Neural cell (in vitro differentiated cells): ENCODE results near the gene FBXO7. TPM values are rescaled to one million over a fixed set of nuclear protein-coding genes. Genes with fewer than 3 reads are reported as not detected.

ENCODE experiments used
- H2AFZ ChIP-seq: fragments of 200-600, 300-800 bp; sonication (generic), shearing (Covaris generic); 2 replicates; pipeline ENCODE4 v1.6.0; 2014; ENCODE audit warnings: low read depth, mild to moderate bottlenecking, antibody characterized with exemption, low read length, moderate library complexity
- H3F3A ChIP-seq: fragments of 200-600 bp; shearing (Covaris generic); 2 replicates; pipeline ENCODE4 v1.6.1; 2016; ENCODE audit warnings: mild to moderate bottlenecking, moderate library complexity, mixed read lengths, antibody characterized with exemption, low read length; ENCODE audit not compliant: insufficient read depth, poor library complexity, severe bottlenecking
- H3K27ac ChIP-seq: fragments of 200-600, 300-800 bp; sonication (generic), shearing (Covaris generic); 2 replicates; pipeline ENCODE4 v1.5.1; 2014; ENCODE audit warnings: mild to moderate bottlenecking, low read length, moderate library complexity
- H3K27me3 ChIP-seq: fragments of 300-800, 200-600 bp; sonication (generic), shearing (Covaris generic); 2 replicates; pipeline ENCODE4 v1.6.0; 2014; ENCODE audit warnings: mild to moderate bottlenecking, low read depth, low read length, moderate library complexity; ENCODE audit not compliant: insufficient read depth
- H3K36me3 ChIP-seq: fragments of 300-800, 200-600 bp; sonication (generic), shearing (Covaris generic); 2 replicates; pipeline ENCODE4 v1.5.1; 2014; ENCODE audit warnings: mild to moderate bottlenecking, antibody characterized with exemption, low read length, moderate library complexity; ENCODE audit not compliant: insufficient read depth
- H3K4me2 ChIP-seq: fragments of 300-800, 200-600 bp; sonication (generic), shearing (Covaris generic); 2 replicates; pipeline ENCODE4 v1.6.0; 2014; ENCODE audit warnings: mild to moderate bottlenecking, low read length
- H3K4me3 ChIP-seq: fragments of 300-800, 200-600 bp; sonication (generic), shearing (Covaris generic); 2 replicates; pipeline ENCODE4 v1.5.1; 2014; ENCODE audit warnings: mild to moderate bottlenecking, low read length, moderate library complexity
- H3K79me2 ChIP-seq: fragments of 200-600 bp; shearing (Covaris generic); replicated peaks from 2 replicates; pipeline ENCODE4 v1.6.0; 2014; ENCODE audit warnings: mild to moderate bottlenecking, low read length, moderate library complexity; ENCODE audit not compliant: insufficient read depth
- H3K9ac ChIP-seq: fragments of 300-800, 200-600 bp; sonication (generic), shearing (Covaris generic); 2 replicates; pipeline ENCODE4 v1.6.1; 2016; ENCODE audit warnings: mild to moderate bottlenecking, low read length, mixed read lengths
- H3K9me2 ChIP-seq: fragments of 200-600 bp; shearing (Covaris generic); 2 replicates; pipeline ENCODE4 v1.6.1; 2016; ENCODE audit warnings: mild to moderate bottlenecking, low read length, mixed read lengths; ENCODE audit not compliant: insufficient read depth
- H3K9me3 ChIP-seq: fragments of 200-600, 300-800 bp; sonication (generic), shearing (Covaris generic); 2 replicates; pipeline ENCODE4 v1.6.1; 2016; ENCODE audit warnings: mild to moderate bottlenecking, mixed run types, low read length, moderate library complexity, mixed read lengths
- H4K20me1 ChIP-seq: fragments of 200-600 bp; shearing (Covaris generic); 2 replicates; pipeline ENCODE4 v1.6.1; 2016; ENCODE audit warnings: mild to moderate bottlenecking, mixed run types; ENCODE audit not compliant: insufficient read depth
- CTCF ChIP-seq: fragments of 450-650 bp; IDR thresholded peaks from 2 replicates; pipeline ENCODE4 v1.5.1; 2014; ENCODE audit warnings: antibody characterized with exemption, mild to moderate bottlenecking, moderate library complexity; ENCODE audit not compliant: poor library complexity, severe bottlenecking
- EP300 ChIP-seq: fragments of 450-650 bp; conservative IDR thresholded peaks from 2 replicates; pipeline ENCODE4 v1.6.1; 2014; ENCODE audit warnings: antibody characterized with exemption, mild to moderate bottlenecking, moderate library complexity; ENCODE audit not compliant: poor library complexity, severe bottlenecking
- EZH2 ChIP-seq: fragments of 200-600, 300-800 bp; shearing (Covaris generic), sonication (generic); IDR thresholded peaks from 2 replicates; pipeline ENCODE4 v1.6.1; 2014; ENCODE audit warnings: antibody characterized with exemption, low read length, borderline replicate concordance, mild to moderate bottlenecking; ENCODE audit not compliant: insufficient read depth, poor library complexity, severe bottlenecking
- MXI1 ChIP-seq: fragments of 450-650 bp; conservative IDR thresholded peaks from 2 replicates; pipeline ENCODE4 v1.6.1; 2014; ENCODE audit warnings: antibody characterized with exemption, mild to moderate bottlenecking; ENCODE audit not compliant: poor library complexity, severe bottlenecking
- POLR2AphosphoS5 ChIP-seq: IDR thresholded peaks from 2 replicates; pipeline ENCODE4 v1.6.1; 2012
- RAD21 ChIP-seq: fragments of 450-650 bp; conservative IDR thresholded peaks from 2 replicates; pipeline ENCODE4 v1.6.1; 2014; ENCODE audit warnings: antibody characterized with exemption, mild to moderate bottlenecking, moderate library complexity
- REST ChIP-seq: IDR thresholded peaks from 2 replicates; pipeline ENCODE4 v1.6.1; 2012; ENCODE audit warnings: borderline replicate concordance
- SMC3 ChIP-seq: fragments of 450-650 bp; conservative IDR thresholded peaks from 2 replicates; pipeline ENCODE4 v1.6.1; 2014; ENCODE audit warnings: antibody characterized with exemption, mild to moderate bottlenecking, moderate library complexity; ENCODE audit not compliant: poor library complexity
- TAF1 ChIP-seq: IDR thresholded peaks from 2 replicates; pipeline ENCODE4 v1.6.1; 2012; ENCODE audit warnings: low read depth
- polyA plus RNA-seq: library from polyadenylated mRNA; depleted of rRNA; stranded (reverse); fragments of >200 nt; gene quantifications from 2 replicates; pipeline ENCODE4 v1.2.3, GENCODE V29; 2014

FBXO7 gene
- polyA plus RNA-seq, 1 donor from 2014 or later: 51.2 TPM

GRCh38 chr22:32512267-32512982, 37.8 kb downstream of the FBXO7 start:
- Histone ChIP-seq H4K20me1 (no peaks in the 10 kb centered on the region), H2AFZ (no peak overlapping the region), H3K27me3 (no peaks in the 10 kb centered on the region), H3K9ac (no peak overlapping the region), H3K9me2 (no peaks in the 10 kb centered on the region), H3K27ac (no peak overlapping the region), H3K4me3 (no peak overlapping the region), H3F3A (no peaks in the 10 kb centered on the region), H3K36me3 (no peaks in the 10 kb centered on the region), H3K4me2 (no peak overlapping the region), H3K79me2 (no peaks in the 10 kb centered on the region), H3K9me3 (no peaks in the 10 kb centered on the region)
- no peak for TF ChIP-seq EP300
- no peak for TF ChIP-seq SMC3
- TF ChIP-seq REST: no peak
- no peak for TF ChIP-seq MXI1
- no peak for TF ChIP-seq TAF1
- TF ChIP-seq RAD21: no peak
- TF ChIP-seq EZH2: no peak
- no peak for TF ChIP-seq POLR2AphosphoS5
- TF ChIP-seq CTCF: no peak

- no peaks in the 10 kb centered on the region for H4K20me1 ChIP-seq
- H3F3A ChIP-seq: no peaks in the 10 kb centered on the region
- no peaks in the 10 kb centered on the region for H3K36me3 ChIP-seq
- peaks cover 6% of the 10 kb centered on the region for H3K9me3 ChIP-seq
- no peak overlapping the region for H3K4me3 ChIP-seq
- H2AFZ ChIP-seq: no peak overlapping the region
- H3K27me3 ChIP-seq: no peaks in the 10 kb centered on the region
- H3K9ac ChIP-seq: no peak overlapping the region
- no peaks in the 10 kb centered on the region for H3K9me2 ChIP-seq
- no peak overlapping the region for H3K4me2 ChIP-seq
- no peaks in the 10 kb centered on the region for H3K79me2 ChIP-seq
- no peak overlapping the region for H3K27ac ChIP-seq
- TF ChIP-seq REST (no peak), MXI1 (no peak)
Observed at GRCh38 chr22:32515084-32515483, 40.5 kb downstream of the FBXO7 start.
